Measurements from ENCODE around the gene NEU1.
"Not testable (repeated sequence)": the region's sequence is repeated elsewhere in the genome, so short reads cannot be mapped to it uniquely, and the experiment has no call there.

The NEU1 gene

DNA sequence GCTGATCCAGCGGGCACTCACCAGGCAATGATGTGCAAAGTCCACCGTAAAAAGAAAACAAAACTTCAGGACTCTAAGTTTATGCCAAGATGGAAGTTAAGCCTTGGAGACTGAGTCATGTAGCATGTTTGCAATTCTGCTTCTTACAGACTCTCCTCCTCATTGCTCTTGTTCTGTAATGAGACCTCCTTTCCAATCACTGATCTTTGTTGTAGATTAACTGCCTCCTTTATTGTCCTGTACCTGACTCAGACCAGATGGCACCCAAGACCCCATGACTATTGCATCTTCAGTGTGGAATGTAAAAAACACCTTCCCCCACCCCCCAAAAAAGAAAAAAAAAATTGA, 11.2 kb downstream of the NEU1 start:
- Mint-ChIP-seq H3K27me3 (no peaks in the 10 kb centered on the region), H3K36me3 (ENCODE audit: low read depth) (peaks cover 6% of the 10 kb centered on the region), H3K9me3 (no peaks in the 10 kb centered on the region), H3K4me3 (no peak overlapping the region), H3K27ac (peak overlapping the region; percentile 20), H3K4me1 (ENCODE audit: low read depth) (no peaks in the 10 kb centered on the region)
- no peak for DNase-seq

GRCh38 chr6:31850765-31851484, 11.7 kb downstream of the NEU1 start:
- H3K27ac Mint-ChIP-seq = peak overlapping the region; percentile 20

DNA sequence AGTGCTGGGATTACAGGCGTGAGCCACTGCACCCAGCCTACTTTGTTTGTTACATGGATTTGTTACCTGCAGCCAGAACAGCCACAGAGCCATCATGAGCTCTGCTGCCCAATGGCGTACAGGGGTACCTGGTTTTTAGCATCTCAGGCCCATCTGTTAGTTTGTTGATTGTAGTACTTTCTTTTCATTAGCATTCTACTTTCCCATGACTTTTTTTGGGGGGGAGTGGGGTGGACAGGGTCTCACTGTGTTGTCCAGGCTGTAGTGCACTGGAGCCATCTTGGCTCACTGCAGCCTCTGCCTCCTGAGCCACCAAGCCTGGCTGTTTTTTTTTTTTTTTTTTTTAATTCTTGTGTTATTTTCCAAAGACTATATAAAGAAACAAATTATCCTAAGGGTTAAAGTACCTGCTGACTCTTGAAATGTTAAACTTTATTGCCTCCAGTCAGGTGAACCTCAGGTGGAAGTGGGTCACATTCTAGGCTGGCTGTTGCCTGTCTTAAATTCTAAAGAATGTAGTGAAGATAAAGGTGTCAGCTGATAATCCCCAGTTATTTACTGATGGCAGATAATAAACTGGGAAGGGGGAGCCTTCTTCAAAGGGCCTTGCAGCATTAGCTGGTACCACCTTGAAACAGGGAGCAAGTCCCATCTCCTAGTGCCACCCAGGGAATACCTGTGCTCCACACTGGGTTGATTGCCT, 15.2 kb downstream of the NEU1 start:
- no peaks in the 10 kb centered on the region for H3K4me1 Mint-ChIP-seq (ENCODE audit: low read depth)
- H3K4me3 Mint-ChIP-seq = no peak overlapping the region
- H3K36me3 Mint-ChIP-seq (ENCODE audit: low read depth) = peaks cover 4% of the 10 kb centered on the region
- no peaks in the 10 kb centered on the region for H3K27me3 Mint-ChIP-seq
- no peak overlapping the region for H3K27ac Mint-ChIP-seq
- no peak for DNase-seq
- H3K9me3 Mint-ChIP-seq = no peaks in the 10 kb centered on the region

More at GRCh38 chr6:31850765-31851484, 11.7 kb downstream of the NEU1 start:
- Mint-ChIP-seq H3K27me3 (no peaks in the 10 kb centered on the region), H3K4me3 (no peak overlapping the region), H3K9me3 (no peaks in the 10 kb centered on the region), H3K4me1 (ENCODE audit: low read depth) (no peaks in the 10 kb centered on the region), H3K36me3 (ENCODE audit: low read depth) (peaks cover 6% of the 10 kb centered on the region)
- no peak for DNase-seq

DNA sequence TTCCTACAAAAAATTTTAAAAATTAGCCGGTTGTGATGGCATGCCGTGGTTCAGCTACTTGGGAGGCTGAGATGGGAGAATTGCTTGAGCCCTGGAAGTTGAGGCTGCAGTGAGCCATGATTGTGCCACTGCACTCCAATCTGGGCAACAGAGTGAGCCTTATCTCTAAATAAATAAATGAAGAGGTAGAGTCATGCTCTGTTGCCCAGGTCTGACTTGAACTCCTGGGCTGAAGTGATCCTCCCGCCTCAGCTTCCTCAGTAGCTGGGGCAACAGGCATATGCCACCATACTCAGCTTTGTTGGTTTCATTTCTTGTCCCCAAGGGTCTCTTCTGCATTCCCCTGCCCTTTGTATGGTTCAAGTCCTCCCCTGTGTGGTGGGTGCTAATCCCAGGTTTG, 18.1 kb downstream of the NEU1 start:
- Mint-ChIP-seq H3K27ac (peak overlapping the region; percentile 29), H3K4me1 (ENCODE audit: low read depth) (peaks cover 5% of the 10 kb centered on the region), H3K36me3 (ENCODE audit: low read depth) (peaks cover 27% of the 10 kb centered on the region), H3K4me3 (no peak overlapping the region), H3K27me3 (no peaks in the 10 kb centered on the region), H3K9me3 (no peaks in the 10 kb centered on the region)
- DNase-seq = no peak

GRCh38 chr6:31842053-31842452, 20.6 kb downstream of the NEU1 start:
- H3K9me3 Mint-ChIP-seq = no peaks in the 10 kb centered on the region
- peak overlapping the region; percentile 98 for H3K27ac Mint-ChIP-seq
- no peak for DNase-seq
- H3K27me3 Mint-ChIP-seq = no peaks in the 10 kb centered on the region
- H3K4me3 Mint-ChIP-seq = no peak overlapping the region
- H3K4me1 Mint-ChIP-seq (ENCODE audit: low read depth) = peaks cover 18% of the 10 kb centered on the region
- peaks cover 52% of the 10 kb centered on the region for H3K36me3 Mint-ChIP-seq (ENCODE audit: low read depth)

- Mint-ChIP-seq H3K36me3 (ENCODE audit: low read depth) (peaks cover 75% of the 10 kb centered on the region), H3K4me1 (ENCODE audit: low read depth) (peaks cover 22% of the 10 kb centered on the region), H3K27ac (peak overlapping the region; percentile 98), H3K4me3 (peak overlapping the region; percentile 99)
- not testable (repeated sequence) for H3K27me3 Mint-ChIP-seq, H3K9me3 Mint-ChIP-seq, DNase-seq
These were observed 22.9 kb downstream of the NEU1 start for GRCh38 chr6:31839779-31840126.

GRCh38 chr6:31838968-31839367, 23.7 kb downstream of the NEU1 start:
- Mint-ChIP-seq H3K9me3 (no peaks in the 10 kb centered on the region), H3K27me3 (no peaks in the 10 kb centered on the region), H3K36me3 (ENCODE audit: low read depth) (peaks cover 80% of the 10 kb centered on the region), H3K4me3 (peak overlapping the region; percentile 99), H3K27ac (peak overlapping the region; percentile 98), H3K4me1 (ENCODE audit: low read depth) (peaks cover 25% of the 10 kb centered on the region)
- DNase-seq = no peak

DNA sequence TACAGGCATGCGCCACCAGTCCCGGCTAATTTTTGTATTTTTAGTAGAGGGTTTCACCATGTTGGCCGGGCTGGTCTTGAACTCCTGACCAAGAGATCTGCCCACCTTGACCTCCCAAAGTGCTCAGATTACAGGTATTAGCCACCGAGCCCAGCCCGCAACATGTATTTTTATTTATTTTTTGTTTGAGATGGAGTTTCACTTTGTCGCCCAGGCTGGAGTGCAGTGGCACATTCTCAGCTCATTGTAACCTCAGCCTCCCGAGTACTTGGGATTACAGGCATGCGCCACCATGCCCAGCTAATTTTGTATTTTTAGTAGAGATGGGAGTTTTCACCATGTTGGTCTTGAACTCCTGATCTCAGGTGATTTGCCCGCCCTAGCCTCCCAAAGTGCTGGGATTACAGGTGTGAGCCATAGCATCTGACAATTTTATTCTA, 24.5 kb downstream of the NEU1 start:
- peak overlapping the region; percentile 98 for H3K27ac Mint-ChIP-seq

DNA sequence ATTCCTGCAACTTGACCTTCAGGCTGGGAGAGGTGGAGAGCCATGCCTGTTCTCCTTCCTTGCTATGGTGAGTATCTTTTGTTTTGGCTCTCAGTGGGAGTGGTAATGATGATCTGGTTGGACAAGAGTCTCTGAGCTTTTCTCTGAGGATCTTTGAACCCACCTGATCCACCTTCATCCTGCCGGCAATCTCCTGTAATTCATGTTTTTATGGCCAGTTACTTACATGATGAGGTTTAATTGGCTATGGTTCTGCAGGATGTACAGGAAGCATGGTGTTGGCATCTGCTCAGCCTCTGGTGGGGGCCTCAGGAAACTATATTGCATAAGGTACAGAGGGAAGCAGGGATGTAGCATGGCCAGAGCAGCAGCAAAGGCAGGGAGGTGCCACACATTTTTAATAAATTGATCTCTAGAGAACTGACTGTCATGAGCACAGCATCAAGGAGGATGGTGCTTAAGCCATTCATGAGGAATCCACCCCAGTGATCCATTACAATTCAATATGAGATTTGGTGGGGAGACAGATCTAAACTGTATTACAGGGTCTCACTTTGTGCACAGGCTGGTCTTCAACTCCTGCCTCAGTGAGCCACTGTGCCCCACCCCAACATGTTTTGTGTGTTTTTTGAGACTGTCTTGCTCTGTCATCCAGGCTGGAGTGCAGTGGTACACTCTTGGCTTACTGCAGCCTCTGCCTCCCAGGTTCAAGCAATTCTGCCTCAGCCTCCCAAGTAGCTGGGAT, 25.1 kb downstream of the NEU1 start:
- Mint-ChIP-seq H3K27ac (peak overlapping the region; percentile 98), H3K36me3 (ENCODE audit: low read depth) (peaks cover 79% of the 10 kb centered on the region), H3K27me3 (no peaks in the 10 kb centered on the region), H3K4me1 (ENCODE audit: low read depth) (peaks cover 29% of the 10 kb centered on the region), H3K4me3 (peak overlapping the region; percentile 99), H3K9me3 (no peaks in the 10 kb centered on the region)
- no peak for DNase-seq

More for the DNA sequence above, 24.5 kb downstream of the NEU1 start:
- peaks cover 26% of the 10 kb centered on the region for H3K4me1 Mint-ChIP-seq (ENCODE audit: low read depth)
- H3K9me3 Mint-ChIP-seq, H3K27me3 Mint-ChIP-seq, DNase-seq: not testable (repeated sequence)
- peak overlapping the region; percentile 99 for H3K4me3 Mint-ChIP-seq
- peaks cover 80% of the 10 kb centered on the region for H3K36me3 Mint-ChIP-seq (ENCODE audit: low read depth)

DNA sequence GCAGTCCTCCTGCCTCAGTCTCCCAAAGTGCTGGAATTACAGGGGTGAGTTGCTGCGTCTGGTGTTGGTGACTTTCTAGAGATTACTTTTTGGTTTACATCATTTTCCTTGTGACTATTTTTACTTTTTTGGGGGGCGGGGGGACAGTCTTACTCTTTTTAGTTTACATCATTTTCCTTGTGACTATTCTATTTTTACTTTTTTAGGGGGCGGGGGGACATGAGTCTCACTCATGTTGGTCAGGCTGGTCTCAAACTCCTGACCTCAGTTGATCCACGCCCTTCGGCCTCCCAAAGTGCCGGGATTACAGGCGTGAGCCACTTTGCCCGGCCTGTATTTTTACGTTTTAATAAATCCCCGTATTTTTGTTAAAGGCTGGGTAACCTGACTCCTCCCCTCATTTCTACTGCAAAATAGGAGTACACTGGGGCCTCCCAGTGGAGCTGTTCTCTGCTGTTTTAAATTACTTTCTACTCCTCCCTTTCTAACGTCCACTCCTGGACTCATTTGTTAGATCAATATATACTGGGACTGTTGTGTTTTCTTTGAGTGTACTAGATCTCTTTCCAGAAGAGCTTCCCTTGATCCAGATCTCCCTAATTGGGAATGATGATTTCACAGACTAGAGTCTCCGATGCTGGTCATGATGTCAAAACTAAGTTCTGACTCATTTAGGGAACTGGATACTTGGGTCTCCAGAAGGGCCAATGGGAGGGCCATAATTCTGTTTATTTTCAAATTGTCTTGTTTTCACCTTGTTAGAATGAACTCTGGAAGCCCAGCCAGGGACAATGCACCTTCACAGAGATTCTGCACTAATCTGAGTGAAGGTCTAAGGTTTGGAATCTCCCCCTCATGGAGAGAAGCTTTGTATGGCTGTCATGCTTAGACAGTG, 25.9 kb downstream of the NEU1 start:
- Mint-ChIP-seq H3K36me3 (ENCODE audit: low read depth) (peaks cover 76% of the 10 kb centered on the region), H3K27me3 (no peaks in the 10 kb centered on the region), H3K27ac (peak overlapping the region; percentile 98), H3K9me3 (no peaks in the 10 kb centered on the region), H3K4me3 (peak overlapping the region; percentile 99), H3K4me1 (ENCODE audit: low read depth) (peaks cover 31% of the 10 kb centered on the region)
- no peak for DNase-seq

GRCh38 chr6:31836047-31836473, 26.6 kb downstream of the NEU1 start:
- no peaks in the 10 kb centered on the region for H3K9me3 Mint-ChIP-seq
- DNase-seq = no peak
- H3K27me3 Mint-ChIP-seq = no peaks in the 10 kb centered on the region
- H3K36me3 Mint-ChIP-seq (ENCODE audit: low read depth) = peaks cover 78% of the 10 kb centered on the region
- H3K4me1 Mint-ChIP-seq (ENCODE audit: low read depth) = peaks cover 37% of the 10 kb centered on the region
- peak overlapping the region; percentile 99 for H3K4me3 Mint-ChIP-seq
- H3K27ac Mint-ChIP-seq = peak overlapping the region; percentile 98

GRCh38 chr6:31834367-31835250, 28.0 kb downstream of the NEU1 start:
- H3K9me3 Mint-ChIP-seq = no peaks in the 10 kb centered on the region
- H3K4me3 Mint-ChIP-seq = peak overlapping the region; percentile 99
- peaks cover 37% of the 10 kb centered on the region for H3K4me1 Mint-ChIP-seq (ENCODE audit: low read depth)
- H3K27ac Mint-ChIP-seq = peak overlapping the region; percentile 98
- peak; percentile 90 for DNase-seq
- H3K36me3 Mint-ChIP-seq (ENCODE audit: low read depth) = peaks cover 77% of the 10 kb centered on the region
- H3K27me3 Mint-ChIP-seq = no peaks in the 10 kb centered on the region
